ENCODE measurements around the gene AKAIN1. TPM values are rescaled to one million over a fixed set of nuclear protein-coding genes. Genes with fewer than 3 reads are reported as not detected.

Gene AKAIN1
- total RNA-seq, 1 experiment from 2014 or later = not detected

- TF ChIP-seq CTCF (IDR thresholded peaks at IDR 0.05) = no peak
- TF ChIP-seq SIN3A (IDR thresholded peaks at IDR 0.05; ENCODE audit: borderline replicate concordance, insufficient read depth, low read depth, low read length) = no peak
- TF ChIP-seq POLR2AphosphoS5 (IDR thresholded peaks at IDR 0.05; ENCODE audit: low read depth, low read length) = no peak
- TF ChIP-seq TCF7L2 (IDR thresholded peaks at IDR 0.05; ENCODE audit: low read depth, low read length) = no peak
- no peak for TF ChIP-seq REST (IDR thresholded peaks at IDR 0.05; ENCODE audit: insufficient read depth in 1 of 2, low read depth in 2 of 2, low read length in 1 of 2)
- Histone ChIP-seq H3K36me3 (ENCODE audit: control insufficient read depth, insufficient read depth, low read length) (no peaks in the 10 kb centered on the region), H3K27ac (ENCODE audit: low read length) (no peak overlapping the region), H3K9me3 (ENCODE audit: control insufficient read depth, insufficient read depth, low read depth, low read length) (no peaks in the 10 kb centered on the region), H3K4me1 (ENCODE audit: control insufficient read depth, insufficient read depth, low read length) (no peaks in the 10 kb centered on the region), H3K27me3 (ENCODE audit: control insufficient read depth, insufficient read depth, low read length) (no peaks in the 10 kb centered on the region), H3K4me3 (ENCODE audit: low read depth in 2 of 2, low read length in 2 of 2) (no peak overlapping the region)
- ATAC-seq = no peak
- DNase-seq (ENCODE audit: low read depth, low spot score) = no peak
- CTCF ChIA-PET = no interaction called here
- BruUV-seq (replicated peaks) = no TSS peak
- POLR2A ChIA-PET = no interaction called here
- intact Hi-C loops (cut with micrococcal nuclease; ENCODE audit: unreplicated experiment) = no loop called here
- in situ Hi-C loops (cut with HindIII; ENCODE audit: low pct_unique_long_range_greater_than_20kb, low sequenced_read_pairs) = no loop called here
These were observed 46.2 kb downstream of the AKAIN1 start for GRCh38 chr18:5150894-5151293.

GRCh38 chr18:5146093-5146492 lies 51.0 kb downstream of the AKAIN1 start:
- BruUV-seq (replicated peaks) = no TSS peak
- ATAC-seq (no peak), DNase-seq (ENCODE audit: low read depth, low spot score) (no peak)
- in situ Hi-C loops (cut with HindIII; ENCODE audit: low pct_unique_long_range_greater_than_20kb, low sequenced_read_pairs) = no loop called here
- H3K27ac ChIP-seq (ENCODE audit: low read length) = no peak overlapping the region
- no peaks in the 10 kb centered on the region for H3K27me3 ChIP-seq (ENCODE audit: control insufficient read depth, insufficient read depth, low read length)
- intact Hi-C loops (cut with micrococcal nuclease; ENCODE audit: unreplicated experiment) = no loop called here
- H3K36me3 ChIP-seq (ENCODE audit: control insufficient read depth, insufficient read depth, low read length) = no peaks in the 10 kb centered on the region
- no peaks in the 10 kb centered on the region for H3K4me1 ChIP-seq (ENCODE audit: control insufficient read depth, insufficient read depth, low read length)
- H3K4me3 ChIP-seq (ENCODE audit: low read depth in 2 of 2, low read length in 2 of 2) = no peak overlapping the region
- ChIA-PET POLR2A (no interaction called here), CTCF (no interaction called here)
- TF ChIP-seq POLR2AphosphoS5 (IDR thresholded peaks at IDR 0.05; ENCODE audit: low read depth, low read length) (no peak), TCF7L2 (IDR thresholded peaks at IDR 0.05; ENCODE audit: low read depth, low read length) (no peak), SIN3A (IDR thresholded peaks at IDR 0.05; ENCODE audit: borderline replicate concordance, insufficient read depth, low read depth, low read length) (no peak), REST (IDR thresholded peaks at IDR 0.05; ENCODE audit: insufficient read depth in 1 of 2, low read depth in 2 of 2, low read length in 1 of 2) (no peak), CTCF (IDR thresholded peaks at IDR 0.05) (no peak)
- H3K9me3 ChIP-seq (ENCODE audit: control insufficient read depth, insufficient read depth, low read depth, low read length) = no peaks in the 10 kb centered on the region
